IPS-20b (cell line): Measurements from ENCODE around the gene DENND6B.

Experiments used
- H3K27ac ChIP-seq: one replicate; pipeline ENCODE4 v1.5.1; 2013; ENCODE audit warnings: low read length
- H3K27me3 ChIP-seq: 2 replicates; pipeline ENCODE4 v1.6.1; 2013; ENCODE audit warnings: mild to moderate bottlenecking, low read length, inconsistent platforms; ENCODE audit not compliant: insufficient read depth
- H3K36me3 ChIP-seq: 2 replicates; pipeline ENCODE4 v1.6.1; 2013; ENCODE audit warnings: low read depth, mild to moderate bottlenecking, inconsistent platforms, low read length, moderate library complexity; ENCODE audit not compliant: insufficient read depth
- H3K4me1 ChIP-seq: 2 replicates; pipeline ENCODE4 v1.6.1; 2013; ENCODE audit warnings: mild to moderate bottlenecking, control low read depth, inconsistent platforms, low read length, moderate library complexity; ENCODE audit not compliant: insufficient read depth
- H3K4me3 ChIP-seq: 2 replicates; pipeline ENCODE4 v1.5.1; 2013; ENCODE audit warnings: mild to moderate bottlenecking, low read length, inconsistent platforms
- H3K9ac ChIP-seq: 2 replicates; pipeline ENCODE4 v1.6.1; 2013; ENCODE audit warnings: low read depth, mild to moderate bottlenecking, inconsistent platforms, low read length, moderate library complexity
- H3K9me3 ChIP-seq: 2 replicates; pipeline ENCODE4 v1.6.1; 2013; ENCODE audit warnings: mild to moderate bottlenecking, low read depth, low read length, inconsistent platforms; ENCODE audit not compliant: insufficient read depth

DENND6B gene

DNA sequence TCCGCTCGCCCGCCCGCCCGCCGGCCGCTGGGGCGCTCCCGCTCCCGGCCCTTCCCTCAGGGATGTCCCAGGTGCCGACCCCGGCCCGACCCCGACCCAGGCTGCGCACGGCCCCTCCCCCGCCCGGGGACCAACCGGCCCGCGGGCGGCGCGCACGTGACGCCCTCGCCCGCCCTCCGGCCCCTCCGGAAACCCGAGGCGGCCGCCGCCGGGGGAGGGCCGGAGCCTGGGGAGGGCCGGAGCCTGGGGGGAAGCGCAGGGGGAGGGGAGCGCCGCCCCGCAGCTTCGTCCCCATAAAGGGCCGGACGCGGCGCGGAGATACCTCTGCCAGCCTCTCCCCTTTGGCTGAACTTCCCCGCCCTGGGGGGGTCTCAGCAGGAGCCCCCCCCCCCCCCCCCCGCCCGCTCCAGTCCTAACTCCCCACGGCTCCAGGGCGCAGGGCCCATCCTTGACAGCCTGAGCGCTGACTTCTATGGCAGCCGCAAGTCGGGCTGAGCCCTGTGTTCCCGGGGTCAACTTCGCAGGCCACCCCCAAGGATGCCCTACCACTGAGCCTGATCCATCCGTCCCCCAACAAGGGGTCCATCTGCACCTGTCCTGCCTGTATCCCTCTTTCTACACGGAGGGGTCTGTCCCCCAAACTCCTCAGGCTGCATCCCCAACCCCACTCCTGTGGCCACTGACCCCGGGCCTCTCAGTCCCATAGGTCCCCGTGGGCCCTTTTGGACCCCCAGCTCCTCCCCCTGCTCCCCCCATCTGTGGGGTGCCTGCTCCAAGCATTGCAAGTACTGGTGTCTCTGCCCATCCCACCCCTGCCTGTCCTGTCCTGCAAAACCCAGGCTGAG is 65.0 kb downstream of the DENND6B start, which contains the start of gene MAPK12:
Gene MAPK12, minus strand, starts transcription at position 69 of the 845 bp plus-strand sequence. CDS start 174 bp downstream, outside the sequence.
- H3K27me3 ChIP-seq = peaks cover 41% of the 10 kb centered on the region
- H3K4me3 ChIP-seq = peak within 1 kb of the TSS; percentile 60
- no peaks in the 10 kb centered on the region for H3K9me3 ChIP-seq
- no peaks in the 10 kb centered on the region for H3K36me3 ChIP-seq
- H3K9ac ChIP-seq = no peak within 1 kb of the TSS
- H3K4me1 ChIP-seq = peaks cover 3% of the 10 kb centered on the region; the same call in 1 of the 2 replicates
- no peak within 1 kb of the TSS for H3K27ac ChIP-seq

- Histone ChIP-seq H3K9me3 (no peaks in the 10 kb centered on the region), H3K9ac (no peak overlapping the region), H3K27ac (no peak overlapping the region), H3K36me3 (no peaks in the 10 kb centered on the region), H3K4me3 (peak overlapping the region; percentile 60), H3K4me1 (peaks cover 3% of the 10 kb centered on the region; the same call in 1 of the 2 replicates), H3K27me3 (peaks cover 34% of the 10 kb centered on the region)
These were observed 65.8 kb downstream of the DENND6B start for GRCh38 chr22:50260801-50261614.

DNA sequence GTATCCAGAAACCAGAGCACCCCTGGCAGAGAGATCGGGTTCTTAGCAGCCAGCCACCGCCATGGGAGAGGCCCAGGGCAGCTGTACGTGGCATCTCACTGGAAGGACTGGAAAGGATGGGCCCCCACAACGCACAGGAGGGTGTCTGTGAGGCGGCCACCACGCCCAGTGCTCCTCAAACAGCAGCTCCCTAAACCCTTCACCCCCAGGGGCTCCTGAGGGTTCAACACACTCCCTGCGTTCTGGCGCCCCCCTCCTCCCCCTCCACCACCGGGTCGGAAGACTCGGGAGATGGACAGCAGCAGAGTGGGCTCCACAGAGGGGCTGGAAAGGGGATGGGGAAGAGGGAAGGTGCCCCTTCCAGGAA is 66.4 kb downstream of the DENND6B start:
- Histone ChIP-seq H3K27me3 (peaks cover 34% of the 10 kb centered on the region), H3K4me1 (peaks cover 3% of the 10 kb centered on the region; the same call in 1 of the 2 replicates), H3K9me3 (no peaks in the 10 kb centered on the region), H3K9ac (no peak overlapping the region), H3K27ac (no peak overlapping the region), H3K4me3 (peak overlapping the region; percentile 60), H3K36me3 (no peaks in the 10 kb centered on the region)

DNA sequence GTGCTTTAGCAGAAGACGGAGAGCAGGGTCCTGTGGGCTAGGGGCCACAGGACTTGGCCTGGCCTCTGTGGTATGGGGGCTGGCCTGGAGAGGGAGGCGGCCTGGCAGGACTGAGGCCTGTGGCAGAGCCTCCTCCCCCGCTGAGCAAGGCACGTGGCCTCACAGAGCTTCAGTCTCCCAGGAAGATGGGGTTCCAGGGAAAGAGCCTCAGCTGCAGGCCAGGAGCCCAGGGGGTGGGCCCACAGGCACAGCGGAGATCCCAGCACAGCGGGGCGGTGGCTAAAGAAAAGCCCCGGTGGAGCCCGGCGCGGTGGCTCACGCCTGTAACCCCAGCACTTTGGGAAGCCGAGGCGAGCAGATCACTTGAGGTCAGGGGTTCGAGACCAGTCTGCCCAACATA is 67.5 kb downstream of the DENND6B start:
- no peak overlapping the region for H3K9ac ChIP-seq
- H3K27me3 ChIP-seq = peaks cover 29% of the 10 kb centered on the region
- H3K4me3 ChIP-seq = no peak overlapping the region
- no peaks in the 10 kb centered on the region for H3K9me3 ChIP-seq
- H3K4me1 ChIP-seq = peaks cover 3% of the 10 kb centered on the region; the same call in 1 of the 2 replicates
- no peaks in the 10 kb centered on the region for H3K36me3 ChIP-seq
- no peak overlapping the region for H3K27ac ChIP-seq
